Fibroblast of pulmonary artery (primary cell): ENCODE measurements around the gene RAB30.

Experiments used
- DNase-seq: peaks from one replicate; pipeline ENCODE4 v3.0.0-alpha.2; 2010; ENCODE audit warnings: low read depth
- H3K4me3 ChIP-seq: replicated peaks from 2 replicates; pipeline ENCODE4 v1.5.1; 2011; ENCODE audit warnings: low read depth, mild to moderate bottlenecking, control low read depth, low read length, moderate library complexity
- CTCF ChIP-seq: IDR thresholded peaks from 2 replicates; pipeline ENCODE4 v1.5.1; 2011; ENCODE audit warnings: mild to moderate bottlenecking, control low read depth, low read length, inconsistent platforms; ENCODE audit errors: missing control alignments

RAB30 gene

GRCh38 chr11:82996966-82997606 lies 74.6 kb downstream of the RAB30 start:
- no peak for TF ChIP-seq CTCF
- no peak overlapping the region for H3K4me3 ChIP-seq
- DNase-seq: no peak

GRCh38 chr11:82995754-82996398 lies 75.8 kb downstream of the RAB30 start:
- TF ChIP-seq CTCF: no peak
- peak; percentile 65 for DNase-seq

GRCh38 chr11:82995235-82995634 lies 76.5 kb downstream of the RAB30 start:
- no peak overlapping the region for H3K4me3 ChIP-seq
- DNase-seq: no peak
- no peak for TF ChIP-seq CTCF

More at GRCh38 chr11:82995754-82996398, 75.8 kb downstream of the RAB30 start:
- H3K4me3 ChIP-seq: no peak overlapping the region

- DNase-seq: no peak
Observed at GRCh38 chr11:82994604-82995230, 77.0 kb downstream of the RAB30 start.

GRCh38 chr11:82992223-82992622 lies 79.5 kb downstream of the RAB30 start:
- H3K4me3 ChIP-seq: no peak overlapping the region
- no peak for DNase-seq
- TF ChIP-seq CTCF: no peak

More at GRCh38 chr11:82994604-82995230, 77.0 kb downstream of the RAB30 start:
- no peak for TF ChIP-seq CTCF
- H3K4me3 ChIP-seq: no peak overlapping the region

- DNase-seq: no peak
Observed at GRCh38 chr11:82989628-82990404, 81.9 kb downstream of the RAB30 start.

More at GRCh38 chr11:82989628-82990404, 81.9 kb downstream of the RAB30 start:
- H3K4me3 ChIP-seq: no peak overlapping the region
- TF ChIP-seq CTCF: no peak
